ENCODE data around the gene TRH.

Gene TRH

GRCh38 chr3:129974564-129974832, at the start of gene TRH:
TSS of gene TRH (plus strand) at chr3:129974720. CDS start at chr3:129975817, 1,097 bp downstream.
- Histone ChIP-seq H3K36me3 (ENCODE audit: control insufficient read depth, insufficient read depth, low read length) (no peaks in the 10 kb centered on the region), H3K4me1 (ENCODE audit: control insufficient read depth, insufficient read depth, low read length) (peaks cover 1% of the 10 kb centered on the region), H3K4me3 (ENCODE audit: low read length) (peak within 1 kb of the TSS; percentile 23; the same call in 1 of the 2 replicates), H3K27me3 (ENCODE audit: control insufficient read depth, insufficient read depth, low read length) (peaks cover 76% of the 10 kb centered on the region), H3K9me3 (ENCODE audit: control insufficient read depth, insufficient read depth, low read length) (no peaks in the 10 kb centered on the region), H3K27ac (ENCODE audit: low read length) (no peak within 1 kb of the TSS)
- WGBS (ENCODE audit: insufficient coverage, insufficient read length): no CpG with 5 or more reads among the region's 30 CpGs
- DNase-seq (ENCODE audit: low read depth, low spot score): no peak

- DNase-seq (ENCODE audit: low read depth, low spot score): no peak
- Histone ChIP-seq H3K4me3 (ENCODE audit: low read length) (no peak overlapping the region), H3K36me3 (ENCODE audit: control insufficient read depth, insufficient read depth, low read length) (no peaks in the 10 kb centered on the region), H3K9me3 (ENCODE audit: control insufficient read depth, insufficient read depth, low read length) (no peaks in the 10 kb centered on the region), H3K27ac (ENCODE audit: low read length) (no peak overlapping the region), H3K4me1 (ENCODE audit: control insufficient read depth, insufficient read depth, low read length) (no peaks in the 10 kb centered on the region), H3K27me3 (ENCODE audit: control insufficient read depth, insufficient read depth, low read length) (no peaks in the 10 kb centered on the region)
- no CpG with 5 or more reads among the region's 5 CpGs for WGBS (ENCODE audit: insufficient coverage, insufficient read length)
These were observed 47.4 kb upstream of the TRH start for GRCh38 chr3:129927072-129927471.

GRCh38 chr3:129929383-129929782, 45.1 kb upstream of the TRH start:
- Histone ChIP-seq H3K27ac (ENCODE audit: low read length) (no peak overlapping the region), H3K4me1 (ENCODE audit: control insufficient read depth, insufficient read depth, low read length) (no peaks in the 10 kb centered on the region), H3K27me3 (ENCODE audit: control insufficient read depth, insufficient read depth, low read length) (no peaks in the 10 kb centered on the region; the same call in 1 of the 2 replicates), H3K4me3 (ENCODE audit: low read length) (no peak overlapping the region), H3K36me3 (ENCODE audit: control insufficient read depth, insufficient read depth, low read length) (no peaks in the 10 kb centered on the region), H3K9me3 (ENCODE audit: control insufficient read depth, insufficient read depth, low read length) (no peaks in the 10 kb centered on the region)
- no peak for DNase-seq (ENCODE audit: low read depth, low spot score)
- WGBS (ENCODE audit: insufficient coverage, insufficient read length): no CpG with 5 or more reads among the region's 1 CpG

GRCh38 chr3:129933471-129933870, 41.0 kb upstream of the TRH start:
- Histone ChIP-seq H3K27me3 (ENCODE audit: control insufficient read depth, insufficient read depth, low read length) (no peaks in the 10 kb centered on the region; the same call in 1 of the 2 replicates), H3K36me3 (ENCODE audit: control insufficient read depth, insufficient read depth, low read length) (no peaks in the 10 kb centered on the region), H3K9me3 (ENCODE audit: control insufficient read depth, insufficient read depth, low read length) (no peaks in the 10 kb centered on the region), H3K4me1 (ENCODE audit: control insufficient read depth, insufficient read depth, low read length) (no peaks in the 10 kb centered on the region), H3K4me3 (ENCODE audit: low read length) (no peak overlapping the region), H3K27ac (ENCODE audit: low read length) (no peak overlapping the region)
- DNase-seq (ENCODE audit: low read depth, low spot score): no peak
- WGBS (ENCODE audit: insufficient coverage, insufficient read length): no CpG with 5 or more reads among the region's 4 CpGs

GRCh38 chr3:129934234-129935123, 40.0 kb upstream of the TRH start:
- DNase-seq (ENCODE audit: low read depth, low spot score): no peak
- Histone ChIP-seq H3K4me1 (ENCODE audit: control insufficient read depth, insufficient read depth, low read length) (no peaks in the 10 kb centered on the region), H3K4me3 (ENCODE audit: low read length) (no peak overlapping the region; the same call in 1 of the 2 replicates), H3K36me3 (ENCODE audit: control insufficient read depth, insufficient read depth, low read length) (no peaks in the 10 kb centered on the region), H3K27me3 (ENCODE audit: control insufficient read depth, insufficient read depth, low read length) (no peaks in the 10 kb centered on the region; the same call in 1 of the 2 replicates), H3K27ac (ENCODE audit: low read length) (no peak overlapping the region), H3K9me3 (ENCODE audit: control insufficient read depth, insufficient read depth, low read length) (no peaks in the 10 kb centered on the region)
- WGBS (ENCODE audit: insufficient coverage, insufficient read length): 100% methylated on average over 1 of the region's 20 CpGs

GRCh38 chr3:129936757-129937156, 37.8 kb upstream of the TRH start:
- Histone ChIP-seq H3K4me1 (ENCODE audit: control insufficient read depth, insufficient read depth, low read length) (no peaks in the 10 kb centered on the region), H3K4me3 (ENCODE audit: low read length) (no peak overlapping the region), H3K27me3 (ENCODE audit: control insufficient read depth, insufficient read depth, low read length) (no peaks in the 10 kb centered on the region; the same call in 1 of the 2 replicates), H3K9me3 (ENCODE audit: control insufficient read depth, insufficient read depth, low read length) (no peaks in the 10 kb centered on the region), H3K27ac (ENCODE audit: low read length) (no peak overlapping the region), H3K36me3 (ENCODE audit: control insufficient read depth, insufficient read depth, low read length) (no peaks in the 10 kb centered on the region)
- DNase-seq (ENCODE audit: low read depth, low spot score): no peak
- WGBS (ENCODE audit: insufficient coverage, insufficient read length): no CpG with 5 or more reads among the region's 6 CpGs

- no peak overlapping the region for H3K4me3 ChIP-seq (ENCODE audit: low read length)
- DNase-seq (ENCODE audit: low read depth, low spot score): no peak
- H3K36me3 ChIP-seq (ENCODE audit: control insufficient read depth, insufficient read depth, low read length): no peaks in the 10 kb centered on the region
- no peaks in the 10 kb centered on the region for H3K4me1 ChIP-seq (ENCODE audit: control insufficient read depth, insufficient read depth, low read length)
- H3K27ac ChIP-seq (ENCODE audit: low read length): no peak overlapping the region
- H3K9me3 ChIP-seq (ENCODE audit: control insufficient read depth, insufficient read depth, low read length): no peaks in the 10 kb centered on the region
- no peaks in the 10 kb centered on the region; the same call in 1 of the 2 replicates for H3K27me3 ChIP-seq (ENCODE audit: control insufficient read depth, insufficient read depth, low read length)
- no CpG with 5 or more reads among the region's 9 CpGs for WGBS (ENCODE audit: insufficient coverage, insufficient read length)
These were observed 36.8 kb upstream of the TRH start for GRCh38 chr3:129937717-129938116.

- H3K4me1 ChIP-seq (ENCODE audit: control insufficient read depth, insufficient read depth, low read length): no peaks in the 10 kb centered on the region
- WGBS (ENCODE audit: insufficient coverage, insufficient read length): no CpG with 5 or more reads among the region's 8 CpGs
These were observed 36.2 kb upstream of the TRH start for GRCh38 chr3:129938140-129938930.

GRCh38 chr3:129940086-129940485, 34.4 kb upstream of the TRH start:
- no CpG with 5 or more reads among the region's 3 CpGs for WGBS (ENCODE audit: insufficient coverage, insufficient read length)
- no peak overlapping the region for H3K4me3 ChIP-seq (ENCODE audit: low read length)
- H3K27me3 ChIP-seq (ENCODE audit: control insufficient read depth, insufficient read depth, low read length): no peaks in the 10 kb centered on the region
- H3K4me1 ChIP-seq (ENCODE audit: control insufficient read depth, insufficient read depth, low read length): no peaks in the 10 kb centered on the region
- H3K36me3 ChIP-seq (ENCODE audit: control insufficient read depth, insufficient read depth, low read length): no peaks in the 10 kb centered on the region
- no peak overlapping the region for H3K27ac ChIP-seq (ENCODE audit: low read length)
- no peaks in the 10 kb centered on the region for H3K9me3 ChIP-seq (ENCODE audit: control insufficient read depth, insufficient read depth, low read length)
- no peak for DNase-seq (ENCODE audit: low read depth, low spot score)

More at GRCh38 chr3:129938140-129938930, 36.2 kb upstream of the TRH start:
- Histone ChIP-seq H3K36me3 (ENCODE audit: control insufficient read depth, insufficient read depth, low read length) (no peaks in the 10 kb centered on the region), H3K9me3 (ENCODE audit: control insufficient read depth, insufficient read depth, low read length) (no peaks in the 10 kb centered on the region), H3K27me3 (ENCODE audit: control insufficient read depth, insufficient read depth, low read length) (no peaks in the 10 kb centered on the region; the same call in 1 of the 2 replicates), H3K27ac (ENCODE audit: low read length) (no peak overlapping the region), H3K4me3 (ENCODE audit: low read length) (no peak overlapping the region)
- no peak for DNase-seq (ENCODE audit: low read depth, low spot score)

GRCh38 chr3:129942296-129942695, 32.2 kb upstream of the TRH start:
- Histone ChIP-seq H3K4me3 (ENCODE audit: low read length) (no peak overlapping the region), H3K36me3 (ENCODE audit: control insufficient read depth, insufficient read depth, low read length) (no peaks in the 10 kb centered on the region), H3K4me1 (ENCODE audit: control insufficient read depth, insufficient read depth, low read length) (no peaks in the 10 kb centered on the region), H3K9me3 (ENCODE audit: control insufficient read depth, insufficient read depth, low read length) (no peaks in the 10 kb centered on the region), H3K27me3 (ENCODE audit: control insufficient read depth, insufficient read depth, low read length) (no peaks in the 10 kb centered on the region), H3K27ac (ENCODE audit: low read length) (no peak overlapping the region)
- DNase-seq (ENCODE audit: low read depth, low spot score): peak; percentile 72
- no CpG with 5 or more reads among the region's 7 CpGs for WGBS (ENCODE audit: insufficient coverage, insufficient read length)

Measured in iPS DF 6.9 (cell line).